ENCODE results near the gene LPIN2.

DNA sequence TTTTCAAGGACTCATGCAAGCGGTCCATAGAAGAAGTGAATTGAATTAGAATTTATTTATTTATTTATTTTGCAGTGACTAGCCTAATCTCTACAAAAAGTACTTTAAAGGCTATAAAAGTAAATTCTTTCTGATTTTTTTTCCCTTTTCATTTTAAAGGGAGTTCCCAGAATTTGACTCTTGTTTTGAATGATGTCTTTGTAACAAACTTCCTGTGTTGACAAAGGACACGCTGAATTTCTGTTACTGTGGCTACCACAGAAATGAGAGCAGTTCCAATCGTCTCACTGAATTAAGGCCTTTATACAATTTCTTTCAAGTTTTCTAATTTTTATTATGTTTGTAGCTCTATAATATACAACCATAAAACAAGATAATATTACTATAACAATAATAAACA is 46.3 kb upstream of the LPIN2 start:
- no peak for TF ChIP-seq CTCF (IDR thresholded peaks at IDR 0.05)
- TF ChIP-seq POLR2A (IDR thresholded peaks at IDR 0.05) = no peak

All from uterus (tissue), 2 donors.